AG08396 (cell line): Measurements from ENCODE around the gene PPP2R3B.
A peak's percentile ranks its signal among the peaks of the same experiment; 100 is the strongest.
"Not testable (repeated sequence)": the region's sequence is repeated elsewhere in the genome, so short reads cannot be mapped to it uniquely, and the experiment has no call there.

ENCODE experiments used
- DNase-seq: peaks from one replicate; pipeline ENCODE4 v3.0.0; 2012; ENCODE audit warnings: low spot score, mixed read lengths

PPP2R3B gene

GRCh38 chrX:405149-405548 lies 18.4 kb upstream of the PPP2R3B start:
- DNase-seq, result no peak

GRCh38 chrX:404656-405055 lies 17.9 kb upstream of the PPP2R3B start:
- DNase-seq, result no peak

- no peak for DNase-seq
Measured at GRCh38 chrX:402857-403256, 16.1 kb upstream of the PPP2R3B start.

GRCh38 chrX:400258-400657 lies 13.6 kb upstream of the PPP2R3B start:
- no peak for DNase-seq

GRCh38 chrX:397575-397974 lies 10.9 kb upstream of the PPP2R3B start:
- DNase-seq, result no peak

- no peak for DNase-seq
Measured at GRCh38 chrX:394830-395229, 8.1 kb upstream of the PPP2R3B start.

GRCh38 chrX:392575-392846 lies 5.8 kb upstream of the PPP2R3B start:
- no peak for DNase-seq

- no peak for DNase-seq
Measured at GRCh38 chrX:391717-392574, 5.2 kb upstream of the PPP2R3B start.

GRCh38 chrX:390459-390858 lies 3.8 kb upstream of the PPP2R3B start:
- no peak for DNase-seq

GRCh38 chrX:389021-389441 lies 2.3 kb upstream of the PPP2R3B start:
- DNase-seq, result no peak

- DNase-seq, result no peak
Measured at GRCh38 chrX:387729-388128, 1.0 kb upstream of the PPP2R3B start.

- no peak for DNase-seq
Measured at GRCh38 chrX:386239-386767, 404 bp downstream of the PPP2R3B start.

- not testable (repeated sequence) for DNase-seq
Measured at GRCh38 chrX:385736-386135, 971 bp downstream of the PPP2R3B start.

GRCh38 chrX:384861-385260 lies 1.8 kb downstream of the PPP2R3B start:
- DNase-seq, result no peak

GRCh38 chrX:378443-378842 lies 8.3 kb downstream of the PPP2R3B start:
- DNase-seq, result no peak

- not testable (repeated sequence) for DNase-seq
Measured at GRCh38 chrX:376206-376605, 10.5 kb downstream of the PPP2R3B start.

GRCh38 chrX:375181-376036 lies 11.3 kb downstream of the PPP2R3B start:
- no peak for DNase-seq

- peak; percentile 34 for DNase-seq
Measured at GRCh38 chrX:374596-374995, 12.1 kb downstream of the PPP2R3B start.

- DNase-seq, result peak; percentile 58
Measured at GRCh38 chrX:373641-374471, 12.9 kb downstream of the PPP2R3B start.

GRCh38 chrX:372856-373640 lies 13.7 kb downstream of the PPP2R3B start:
- peak; percentile 68 for DNase-seq

GRCh38 chrX:371907-372306 lies 14.8 kb downstream of the PPP2R3B start:
- DNase-seq, result no peak
